ENCODE results near the gene PVALB.
"Not testable (repeated sequence)": the region's sequence is repeated elsewhere in the genome, so short reads cannot be mapped to it uniquely, and the experiment has no call there.

PVALB gene

DNA sequence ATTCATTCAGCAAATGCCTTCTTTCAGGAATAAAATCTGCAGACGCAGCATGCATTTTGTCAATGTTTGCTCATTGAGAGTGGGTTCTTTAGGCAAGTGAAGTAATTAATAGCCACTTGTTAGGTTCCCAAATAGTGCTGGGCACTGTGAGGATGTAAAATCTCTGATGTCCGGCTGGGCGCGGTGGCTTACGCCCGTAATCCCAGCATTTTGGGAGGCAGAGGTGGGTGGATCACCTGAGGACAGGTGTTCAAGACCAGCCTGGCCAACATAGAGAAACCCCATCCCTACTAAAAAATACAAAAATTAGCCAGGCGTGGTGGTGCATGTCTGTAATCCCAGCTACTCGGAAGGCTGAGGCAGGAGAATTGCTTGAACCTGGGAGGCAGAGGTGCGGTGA is 62.0 kb downstream of the PVALB start:
- not testable (repeated sequence) for DNase-seq

DNA sequence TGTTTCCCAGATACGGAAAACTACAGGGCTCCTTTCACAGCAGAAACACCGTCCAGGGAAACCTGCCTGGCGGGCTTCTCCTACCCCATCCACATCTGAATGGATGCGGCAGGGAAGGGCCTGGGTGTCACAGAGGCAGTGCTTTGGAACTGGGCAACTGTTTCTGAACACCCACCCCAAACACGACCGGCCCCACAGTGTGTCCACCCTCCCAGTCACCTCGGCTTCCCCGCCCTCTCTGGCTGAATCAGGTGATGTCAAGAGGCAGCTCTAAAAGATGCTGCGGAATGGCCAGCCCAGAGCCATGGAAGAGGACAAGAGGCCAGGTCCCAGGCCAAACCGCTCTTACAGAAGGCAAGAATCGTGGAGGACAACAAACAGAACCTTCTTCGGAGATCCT is 62.9 kb downstream of the PVALB start:
- no peak for DNase-seq

DNA sequence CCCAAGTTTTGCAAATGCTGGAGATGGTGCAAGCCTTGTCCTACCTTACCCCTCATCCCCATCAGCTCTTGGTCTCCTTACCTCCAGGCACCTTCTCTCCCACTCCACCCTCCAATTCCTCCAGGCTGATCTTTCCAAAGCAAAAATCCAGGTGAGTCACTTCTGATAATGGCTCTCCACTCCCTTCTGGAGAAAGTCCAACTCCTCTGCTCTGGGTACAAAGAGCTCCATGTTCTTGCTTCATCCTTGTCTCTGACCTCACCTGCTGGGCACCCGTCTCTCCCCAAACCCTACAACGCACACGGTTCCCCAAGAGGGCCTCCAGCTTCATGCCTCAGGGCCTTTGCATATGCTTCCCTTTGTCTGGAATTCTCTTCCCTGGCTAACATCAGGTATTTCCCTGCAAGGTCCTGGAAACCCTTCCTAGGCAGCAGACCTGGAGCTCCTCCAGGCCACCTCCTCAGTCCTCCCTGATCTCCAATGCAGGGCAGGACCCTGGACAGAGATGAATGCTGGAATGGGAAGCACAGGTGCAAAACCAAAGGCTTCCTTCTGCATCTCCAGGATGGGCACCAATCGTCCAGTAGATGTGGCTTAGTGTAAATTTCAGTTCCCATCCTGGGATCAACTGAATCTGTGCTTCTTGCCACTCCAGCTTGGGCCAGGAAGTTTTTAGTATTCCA is 63.6 kb downstream of the PVALB start:
- DNase-seq = no peak
